Activated CD4-positive, alpha-beta T cell treated with anti-CD3 and anti-CD28 coated beads, Interleukin-2, Interleukin-6, amounts not matched to agents 100 ng/mL and 50 ng/mL, durations not matched to agents 16 hours and 8 hours (primary cell): ENCODE measurements around the gene C11orf97.
"Not testable (repeated sequence)": the region's sequence is repeated elsewhere in the genome, so short reads cannot be mapped to it uniquely, and the experiment has no call there.

Experiments used
- DNase-seq: peaks from one replicate; pipeline ENCODE4 v3.0.0-alpha.2; 2020

The C11orf97 gene

DNA sequence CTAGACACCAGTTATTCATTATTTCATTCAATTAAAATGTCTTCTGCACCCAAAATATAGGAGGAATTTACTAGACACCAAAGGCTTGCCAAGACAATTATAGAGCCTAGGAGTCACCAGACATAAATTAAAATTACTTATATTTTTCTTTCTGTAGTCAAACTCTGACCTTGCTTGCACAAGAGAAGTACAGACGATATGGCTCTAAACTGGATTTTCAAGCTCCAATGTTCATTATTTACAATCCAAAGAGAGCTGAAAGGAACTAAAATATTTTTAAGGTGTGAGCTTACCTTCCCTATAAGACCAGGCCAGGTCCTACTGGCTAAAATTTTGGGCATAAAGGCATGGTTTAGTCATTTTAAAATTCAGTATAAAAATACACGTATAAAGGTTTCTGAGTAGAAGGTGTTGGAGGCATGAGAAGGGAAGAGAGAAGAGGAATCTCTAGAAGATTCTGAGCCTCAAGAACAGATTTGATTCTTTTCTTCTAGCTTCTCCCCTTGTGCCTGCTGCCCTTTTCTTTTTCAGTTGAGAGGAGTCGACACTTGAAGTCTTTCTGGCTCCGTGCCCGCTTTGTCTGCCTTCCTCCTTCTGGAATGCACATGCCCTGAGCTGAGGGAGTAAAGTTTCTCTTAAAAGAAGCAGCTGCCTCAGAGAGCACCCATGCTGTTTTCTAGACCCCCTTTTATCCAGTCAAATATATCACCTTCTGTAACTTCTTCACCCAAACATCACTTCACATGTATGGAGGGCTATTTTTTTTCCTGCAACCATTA, 13.5 kb downstream of the C11orf97 start:
- DNase-seq: no peak

DNA sequence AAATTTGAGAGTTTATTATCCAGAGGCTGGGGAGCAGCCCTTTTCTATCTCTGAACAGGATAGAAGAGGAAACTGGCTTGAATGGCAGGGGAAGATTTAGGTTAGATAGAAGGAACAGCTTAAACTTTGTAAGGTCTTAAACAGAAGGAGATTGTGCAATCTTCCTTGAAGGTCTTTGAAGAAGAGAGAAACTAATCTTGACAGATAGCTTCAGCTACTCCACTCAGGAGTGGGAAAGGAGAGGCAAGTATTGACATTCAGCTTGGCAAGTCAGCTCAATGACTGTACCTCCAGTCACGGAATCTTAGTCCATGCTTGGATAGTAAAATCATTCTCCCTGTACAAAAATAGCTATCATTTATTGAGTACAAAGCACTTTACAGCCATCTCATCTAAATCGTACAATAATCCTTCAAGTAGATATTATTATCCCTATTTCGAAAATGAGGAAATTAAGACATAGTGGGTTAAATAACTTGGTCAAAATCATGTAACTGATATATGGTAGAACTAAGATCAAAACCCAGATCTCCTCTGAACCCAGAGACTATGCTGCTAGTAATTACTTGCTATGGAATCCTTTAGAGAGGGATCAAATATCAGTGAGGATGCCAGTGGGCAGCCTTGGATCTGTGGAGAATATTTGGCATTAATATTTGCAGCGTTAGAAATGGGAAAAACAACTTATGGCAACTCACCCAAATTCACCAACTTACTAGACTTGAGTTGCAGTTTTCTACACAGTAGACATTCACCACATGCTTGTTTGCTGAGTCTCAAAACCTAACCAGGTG, 14.6 kb downstream of the C11orf97 start:
- no peak for DNase-seq

DNA sequence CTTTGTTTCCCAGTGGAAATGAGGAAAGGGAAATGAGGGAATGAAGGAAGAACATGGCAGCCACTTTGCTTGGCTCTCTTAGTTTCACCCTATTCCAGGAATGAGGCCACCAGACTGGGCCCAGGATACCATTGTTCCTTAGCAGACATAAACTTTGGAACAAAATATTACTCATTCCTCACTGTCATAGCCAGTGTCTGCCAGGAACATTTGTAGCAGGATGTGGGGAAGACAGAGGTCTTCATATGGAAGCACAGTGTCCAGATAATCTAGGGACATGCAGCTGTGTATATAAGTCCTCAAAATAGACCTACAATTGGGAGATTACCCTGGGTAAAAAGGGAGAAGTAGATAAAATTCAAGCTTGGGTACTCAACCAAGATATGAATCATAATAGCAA, 16.3 kb downstream of the C11orf97 start:
- DNase-seq: no peak

DNA sequence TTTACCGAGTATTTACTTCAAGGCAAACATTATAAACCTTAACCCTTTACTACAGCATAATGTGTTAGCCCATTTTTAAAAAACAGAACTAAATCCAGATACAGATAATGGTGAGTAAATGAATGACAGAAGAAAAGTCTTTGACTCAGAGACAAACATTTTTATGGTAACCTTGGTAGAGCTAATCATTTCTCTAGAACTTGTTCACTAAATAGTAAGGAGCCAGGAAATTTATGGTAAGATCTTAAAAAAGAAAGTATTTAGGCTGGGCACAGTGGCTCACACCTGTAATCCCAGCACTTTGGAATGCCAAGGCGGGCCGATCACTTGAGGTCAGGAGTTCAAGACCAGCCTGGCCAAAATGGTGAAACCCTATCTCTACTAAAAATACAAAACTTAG, 19.9 kb downstream of the C11orf97 start:
- no peak for DNase-seq

DNA sequence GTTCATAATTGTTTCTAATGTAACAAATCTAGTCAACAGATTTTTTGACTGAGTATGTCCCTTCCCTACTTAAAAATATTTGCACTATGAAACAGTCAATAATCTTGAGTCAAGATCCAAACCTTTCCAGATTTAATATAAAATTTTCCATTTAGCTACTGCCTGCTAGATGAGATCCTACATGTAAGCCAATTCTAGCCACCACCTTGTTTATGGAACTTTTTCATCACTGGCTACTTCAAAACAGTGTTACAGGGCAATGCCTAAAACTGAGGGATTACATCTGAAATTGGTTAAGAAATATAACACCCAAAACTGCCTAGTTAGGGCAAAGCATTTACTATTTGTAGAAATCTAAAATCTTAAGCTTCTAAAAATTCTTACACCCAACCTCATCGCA, 20.9 kb downstream of the C11orf97 start:
- no peak for DNase-seq

DNA sequence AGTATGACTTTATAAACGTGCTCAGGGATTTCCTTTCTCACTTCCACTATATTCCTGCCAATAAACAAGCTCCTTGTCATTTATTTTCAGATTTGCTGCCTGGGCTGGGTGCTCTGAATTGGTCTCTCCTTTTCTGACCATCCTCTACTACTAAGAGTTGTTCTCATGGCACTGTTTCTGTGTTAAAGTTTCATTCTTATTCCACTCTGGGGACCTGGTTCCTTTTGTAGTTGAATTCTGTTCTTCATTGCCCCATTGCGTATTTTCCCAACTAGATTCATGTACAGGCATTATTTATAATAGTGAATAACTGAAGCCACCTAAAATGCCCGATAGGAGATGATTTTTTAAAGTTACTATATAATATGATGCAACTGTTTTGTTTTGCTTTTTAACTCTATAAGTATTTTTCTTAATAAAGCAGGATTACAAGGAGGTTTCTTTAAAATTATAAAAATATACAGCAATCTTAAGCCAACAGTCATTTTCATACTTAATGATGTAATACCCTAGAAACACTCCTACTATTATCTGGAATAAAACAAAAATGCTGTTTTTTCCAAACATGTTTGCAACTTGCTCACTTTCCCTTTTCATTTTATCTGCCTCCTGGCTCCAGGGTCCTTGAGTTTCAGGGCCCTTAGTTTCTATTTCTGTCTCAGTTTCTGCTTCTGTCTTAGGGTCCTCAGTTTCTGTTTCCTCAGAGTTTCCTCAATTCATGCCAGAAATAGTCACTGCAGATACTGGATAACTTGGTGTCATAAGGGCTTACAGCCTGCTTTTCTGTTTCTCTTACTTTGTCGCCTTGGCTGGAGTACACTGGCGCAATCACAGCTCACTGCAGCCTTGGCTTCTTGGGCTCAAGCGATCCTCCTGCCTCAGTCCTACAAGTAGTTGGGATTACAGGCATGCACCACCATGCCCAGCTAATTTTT, 21.7 kb downstream of the C11orf97 start:
- no peak for DNase-seq

DNA sequence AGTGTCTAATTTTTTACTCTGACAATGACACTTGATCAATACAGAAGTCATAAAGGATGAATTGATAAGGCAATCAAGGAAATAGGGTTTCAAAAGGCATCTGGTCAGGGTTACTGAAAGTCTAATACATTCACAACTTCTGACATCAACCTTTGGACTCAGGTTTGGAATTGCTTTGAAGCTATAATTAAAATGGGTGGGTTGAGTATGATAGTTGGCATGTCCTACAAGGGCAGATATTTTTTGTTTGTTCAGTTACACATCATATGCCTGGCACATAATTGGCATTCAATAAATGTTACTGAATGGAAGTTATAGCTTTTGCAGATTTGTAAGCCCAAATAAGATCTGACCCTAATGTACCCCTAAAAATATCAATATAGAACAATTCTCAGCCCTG, 24.1 kb downstream of the C11orf97 start:
- no peak for DNase-seq

DNA sequence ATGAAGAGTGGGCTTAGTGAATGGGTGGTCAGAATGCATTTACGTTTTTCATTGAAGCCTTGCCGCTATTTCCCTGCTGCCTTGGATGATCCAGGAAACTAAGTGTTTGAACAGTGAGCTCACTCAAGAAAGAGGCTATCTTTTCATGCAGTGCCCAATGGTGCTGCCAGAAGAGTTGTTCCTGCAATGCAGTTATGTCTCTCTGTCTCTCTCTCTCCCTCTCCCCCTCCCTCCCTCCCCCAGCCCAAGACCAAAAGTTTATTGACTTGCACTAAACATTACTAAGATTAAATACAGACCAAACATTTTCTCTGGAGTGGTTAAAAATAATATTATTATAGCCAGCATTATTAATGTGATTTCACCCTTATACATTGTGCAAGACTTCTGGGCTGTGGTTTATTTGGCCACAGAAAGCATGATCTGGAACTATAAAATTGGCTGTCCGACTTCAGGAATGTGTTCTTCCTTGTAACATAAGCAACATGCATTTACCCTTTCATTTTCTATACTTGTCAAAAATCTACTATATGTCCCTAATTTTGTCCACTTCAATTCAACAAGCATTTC, 24.9 kb downstream of the C11orf97 start:
- DNase-seq: no peak

DNA sequence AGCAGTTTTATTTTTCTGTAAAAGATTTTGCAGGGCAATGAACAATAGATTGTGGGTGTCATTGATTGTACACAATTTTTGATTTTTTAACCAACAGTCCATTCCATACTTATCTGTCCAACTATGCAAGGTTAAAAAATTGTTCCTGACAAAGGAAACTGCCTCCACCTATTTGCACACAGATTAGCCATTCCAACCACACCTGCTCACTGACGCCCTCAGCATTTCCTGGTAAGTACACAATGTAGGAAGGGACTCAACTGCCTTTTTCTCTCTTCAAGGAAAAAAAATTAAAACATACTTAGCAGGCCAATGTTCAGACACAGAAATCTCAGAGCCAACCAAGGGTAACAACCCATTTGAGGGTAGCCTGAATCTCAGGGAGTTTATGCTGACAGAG, 27.2 kb downstream of the C11orf97 start:
- DNase-seq: no peak

DNA sequence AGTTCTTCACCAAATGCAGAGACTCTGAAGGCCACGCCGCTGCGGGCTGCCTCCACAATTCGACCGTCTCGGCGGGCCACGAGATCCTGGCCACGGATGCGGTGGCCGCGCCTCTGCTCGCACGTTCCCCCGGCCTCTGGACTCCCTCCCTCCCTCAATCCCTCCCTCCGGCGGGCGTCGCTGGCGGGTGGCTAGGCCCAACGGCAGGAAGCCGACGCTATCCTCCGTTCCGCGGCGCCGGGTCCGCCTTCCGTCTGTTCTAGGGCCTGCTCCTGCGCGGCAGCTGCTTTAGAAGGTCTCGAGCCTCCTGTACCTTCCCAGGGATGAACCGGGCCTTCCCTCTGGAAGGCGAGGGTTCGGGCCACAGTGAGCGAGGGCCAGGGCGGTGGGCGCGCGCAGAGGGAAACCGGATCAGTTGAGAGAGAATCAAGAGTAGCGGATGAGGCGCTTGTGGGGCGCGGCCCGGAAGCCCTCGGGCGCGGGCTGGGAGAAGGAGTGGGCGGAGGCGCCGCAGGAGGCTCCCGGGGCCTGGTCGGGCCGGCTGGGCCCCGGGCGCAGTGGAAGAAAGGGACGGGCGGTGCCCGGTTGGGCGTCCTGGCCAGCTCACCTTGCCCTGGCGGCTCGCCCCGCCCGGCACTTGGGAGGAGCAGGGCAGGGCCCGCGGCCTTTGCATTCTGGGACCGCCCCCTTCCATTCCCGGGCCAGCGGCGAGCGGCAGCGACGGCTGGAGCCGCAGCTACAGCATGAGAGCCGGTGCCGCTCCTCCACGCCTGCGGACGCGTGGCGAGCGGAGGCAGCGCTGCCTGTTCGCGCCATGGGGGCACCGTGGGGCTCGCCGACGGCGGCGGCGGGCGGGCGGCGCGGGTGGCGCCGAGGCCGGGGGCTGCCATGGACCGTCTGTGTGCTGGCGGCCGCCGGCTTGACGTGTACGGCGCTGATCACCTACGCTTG, 31.7 kb downstream of the C11orf97 start, which contains the start of gene FUT4:
FUT4 (plus strand) TSS at position 227 of the 951 bp plus-strand sequence; CDS start at position 440, 213 bp downstream.
- peak; percentile 87 for DNase-seq

DNA sequence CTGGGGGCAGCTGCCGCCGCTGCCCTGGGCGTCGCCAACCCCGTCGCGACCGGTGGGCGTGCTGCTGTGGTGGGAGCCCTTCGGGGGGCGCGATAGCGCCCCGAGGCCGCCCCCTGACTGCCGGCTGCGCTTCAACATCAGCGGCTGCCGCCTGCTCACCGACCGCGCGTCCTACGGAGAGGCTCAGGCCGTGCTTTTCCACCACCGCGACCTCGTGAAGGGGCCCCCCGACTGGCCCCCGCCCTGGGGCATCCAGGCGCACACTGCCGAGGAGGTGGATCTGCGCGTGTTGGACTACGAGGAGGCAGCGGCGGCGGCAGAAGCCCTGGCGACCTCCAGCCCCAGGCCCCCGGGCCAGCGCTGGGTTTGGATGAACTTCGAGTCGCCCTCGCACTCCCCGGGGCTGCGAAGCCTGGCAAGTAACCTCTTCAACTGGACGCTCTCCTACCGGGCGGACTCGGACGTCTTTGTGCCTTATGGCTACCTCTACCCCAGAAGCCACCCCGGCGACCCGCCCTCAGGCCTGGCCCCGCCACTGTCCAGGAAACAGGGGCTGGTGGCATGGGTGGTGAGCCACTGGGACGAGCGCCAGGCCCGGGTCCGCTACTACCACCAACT, 32.5 kb downstream of the C11orf97 start:
- no peak for DNase-seq

DNA sequence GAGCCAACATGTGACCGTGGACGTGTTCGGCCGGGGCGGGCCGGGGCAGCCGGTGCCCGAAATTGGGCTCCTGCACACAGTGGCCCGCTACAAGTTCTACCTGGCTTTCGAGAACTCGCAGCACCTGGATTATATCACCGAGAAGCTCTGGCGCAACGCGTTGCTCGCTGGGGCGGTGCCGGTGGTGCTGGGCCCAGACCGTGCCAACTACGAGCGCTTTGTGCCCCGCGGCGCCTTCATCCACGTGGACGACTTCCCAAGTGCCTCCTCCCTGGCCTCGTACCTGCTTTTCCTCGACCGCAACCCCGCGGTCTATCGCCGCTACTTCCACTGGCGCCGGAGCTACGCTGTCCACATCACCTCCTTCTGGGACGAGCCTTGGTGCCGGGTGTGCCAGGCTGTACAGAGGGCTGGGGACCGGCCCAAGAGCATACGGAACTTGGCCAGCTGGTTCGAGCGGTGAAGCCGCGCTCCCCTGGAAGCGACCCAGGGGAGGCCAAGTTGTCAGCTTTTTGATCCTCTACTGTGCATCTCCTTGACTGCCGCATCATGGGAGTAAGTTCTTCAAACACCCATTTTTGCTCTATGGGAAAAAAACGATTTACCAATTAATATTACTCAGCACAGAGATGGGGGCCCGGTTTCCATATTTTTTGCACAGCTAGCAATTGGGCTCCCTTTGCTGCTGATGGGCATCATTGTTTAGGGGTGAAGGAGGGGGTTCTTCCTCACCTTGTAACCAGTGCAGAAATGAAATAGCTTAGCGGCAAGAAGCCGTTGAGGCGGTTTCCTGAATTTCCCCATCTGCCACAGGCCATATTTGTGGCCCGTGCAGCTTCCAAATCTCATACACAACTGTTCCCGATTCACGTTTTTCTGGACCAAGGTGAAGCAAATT, 33.3 kb downstream of the C11orf97 start:
- no peak for DNase-seq

DNA sequence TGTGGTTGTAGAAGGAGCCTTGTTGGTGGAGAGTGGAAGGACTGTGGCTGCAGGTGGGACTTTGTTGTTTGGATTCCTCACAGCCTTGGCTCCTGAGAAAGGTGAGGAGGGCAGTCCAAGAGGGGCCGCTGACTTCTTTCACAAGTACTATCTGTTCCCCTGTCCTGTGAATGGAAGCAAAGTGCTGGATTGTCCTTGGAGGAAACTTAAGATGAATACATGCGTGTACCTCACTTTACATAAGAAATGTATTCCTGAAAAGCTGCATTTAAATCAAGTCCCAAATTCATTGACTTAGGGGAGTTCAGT, 33.9 kb downstream of the C11orf97 start:
- no peak for DNase-seq

DNA sequence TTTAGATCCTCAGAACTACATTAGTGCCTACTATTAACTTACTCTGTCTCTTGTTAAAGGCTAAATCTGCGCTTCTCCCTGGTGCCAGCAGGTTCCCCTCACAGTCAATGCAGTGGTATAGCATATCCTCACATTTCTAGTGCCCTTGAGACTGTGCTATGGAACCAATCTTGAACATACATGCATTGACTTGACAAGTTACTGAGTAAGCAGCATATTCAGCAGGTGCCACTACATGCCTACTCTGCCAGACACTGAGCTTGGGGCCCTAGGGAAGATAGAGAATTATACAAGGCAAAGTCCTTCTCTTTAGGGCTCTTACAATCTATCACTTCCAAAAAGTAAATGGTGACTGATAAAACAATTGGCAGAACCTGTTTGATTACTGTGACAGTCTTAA, 34.6 kb downstream of the C11orf97 start:
- no peak for DNase-seq

DNA sequence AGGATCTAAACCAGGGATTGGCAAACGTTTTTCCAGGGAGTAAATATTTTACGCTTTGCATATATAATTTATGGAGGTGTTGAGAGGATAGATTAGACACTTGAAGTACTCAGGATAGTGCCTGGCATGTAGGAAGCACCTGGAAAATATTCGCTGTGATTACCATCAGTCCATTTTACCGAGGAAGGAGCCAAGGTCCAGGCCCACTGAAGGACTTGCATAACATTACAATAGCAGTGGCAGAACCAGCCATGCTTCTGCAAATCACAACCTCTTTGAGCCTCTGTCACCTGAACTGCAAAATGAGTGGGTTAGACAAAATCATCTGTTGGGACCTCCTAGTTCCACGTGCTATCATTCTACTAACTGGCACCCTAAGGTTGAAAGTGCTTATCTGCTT, 36.9 kb downstream of the C11orf97 start:
- no peak for DNase-seq

DNA sequence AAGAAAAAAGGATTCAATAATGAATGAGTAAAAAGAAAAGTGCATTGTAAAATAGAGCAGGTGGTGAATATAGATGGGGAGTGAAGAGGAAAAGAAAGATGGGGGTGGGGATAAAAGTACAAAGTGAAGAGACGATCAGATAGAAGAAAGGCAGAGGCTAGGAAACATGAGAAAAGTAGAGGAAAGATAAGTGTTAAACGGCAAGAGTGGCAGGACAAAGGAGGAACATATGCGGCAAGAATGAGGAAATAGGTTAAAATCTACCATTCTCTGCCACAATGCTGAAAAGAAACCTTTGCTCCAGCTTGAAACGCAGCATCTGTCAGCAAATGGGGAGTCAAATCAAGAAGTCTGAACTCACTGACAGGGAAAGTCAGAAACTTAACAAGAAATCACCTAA, 38.3 kb downstream of the C11orf97 start:
- no peak for DNase-seq

DNA sequence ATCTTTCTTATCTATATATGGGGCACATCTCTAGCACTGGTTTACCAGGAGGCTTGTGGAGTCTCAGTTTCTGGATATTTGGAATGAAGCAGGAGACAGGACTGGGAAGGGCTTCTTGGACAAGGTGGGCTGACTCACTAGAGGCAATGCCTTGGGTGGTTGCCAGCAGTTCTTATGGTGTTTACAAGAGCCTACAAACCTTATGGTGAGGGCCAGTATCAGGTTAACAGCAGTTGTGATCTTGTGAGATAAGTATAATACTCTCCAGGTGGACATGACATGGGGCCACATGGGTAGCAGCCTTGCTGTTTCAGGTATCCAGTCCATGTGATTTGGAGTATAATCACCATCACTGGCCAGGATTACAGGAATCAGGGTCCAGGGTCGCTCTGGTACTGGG, 41.7 kb downstream of the C11orf97 start:
- no peak for DNase-seq

DNA sequence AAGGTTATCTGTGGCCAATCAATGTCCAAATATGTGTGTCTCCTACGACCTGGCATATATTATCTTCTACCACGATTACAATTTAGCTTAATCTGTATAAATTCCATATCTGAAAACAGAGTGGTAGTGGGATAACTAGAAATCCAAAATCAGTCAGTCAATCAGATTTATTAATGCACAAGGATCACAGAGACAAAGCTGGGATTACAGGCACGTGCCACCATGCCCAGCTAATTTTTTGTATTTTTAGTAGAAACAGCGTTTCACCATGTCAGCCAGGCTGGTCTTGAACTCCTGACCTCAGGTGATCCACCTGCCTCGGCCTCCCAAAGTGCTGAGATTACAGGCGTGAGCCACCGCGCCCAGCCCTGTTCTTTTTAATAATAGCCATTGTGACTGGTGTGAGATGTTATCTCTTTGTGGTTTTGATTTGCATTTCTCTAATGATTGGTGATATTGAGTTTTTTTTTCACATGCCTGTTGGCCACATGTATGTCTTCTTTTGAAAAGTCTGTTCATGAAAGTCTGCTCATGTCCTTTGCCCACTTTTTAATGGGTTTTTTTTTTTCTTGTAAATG, 43.6 kb downstream of the C11orf97 start:
- DNase-seq: not testable (repeated sequence)

DNA sequence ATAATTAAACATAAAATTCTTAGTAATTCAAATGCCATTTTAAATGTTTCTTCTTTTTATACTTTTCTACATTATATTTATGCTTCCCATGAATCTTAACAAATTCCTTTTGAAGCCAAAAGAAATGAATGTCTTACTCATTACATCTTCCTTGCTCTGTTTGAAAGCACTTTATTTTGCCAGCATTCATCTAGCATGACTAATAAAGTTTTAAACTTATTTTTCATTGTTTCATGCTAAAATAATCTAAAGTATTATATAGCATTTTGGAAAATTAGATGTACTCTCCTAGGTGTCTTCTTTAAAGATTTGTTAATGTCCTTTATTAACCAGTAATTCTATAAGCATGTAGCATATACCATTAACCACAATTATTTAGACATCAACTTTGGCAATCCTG, 45.2 kb downstream of the C11orf97 start:
- DNase-seq: no peak

DNA sequence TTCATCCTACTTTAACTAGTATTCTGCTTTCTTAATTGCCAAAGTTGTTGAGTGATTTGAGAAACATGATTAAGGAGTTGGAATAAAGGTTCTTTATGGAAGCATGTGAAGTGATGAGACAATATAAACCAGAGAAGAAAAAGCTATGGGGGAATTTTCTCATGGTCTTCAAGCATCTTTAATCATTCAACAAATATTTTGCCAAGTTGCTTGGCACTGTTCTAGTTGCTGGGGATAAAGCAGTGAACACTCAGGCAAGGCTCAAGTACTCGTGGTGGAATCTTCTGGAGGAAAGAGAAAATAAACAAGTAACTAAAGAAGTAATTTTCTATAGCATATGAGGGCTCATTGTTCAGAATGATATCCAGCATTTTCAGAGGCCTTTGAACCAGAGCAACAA, 45.7 kb downstream of the C11orf97 start:
- no peak for DNase-seq
